ENCODE results near the gene MRPL53.

The MRPL53 gene

GRCh38 chr2:74429487-74430451 lies 42.7 kb downstream of the MRPL53 start:
- no peaks in the 10 kb centered on the region for H4K20me1 ChIP-seq (ENCODE audit: insufficient read depth, low read length)
- H3K27ac ChIP-seq (ENCODE audit: low read length), result no peak overlapping the region
- H3K9ac ChIP-seq (ENCODE audit: low read length), result no peak overlapping the region
- no peaks in the 10 kb centered on the region for H3K79me2 ChIP-seq (ENCODE audit: low read length)
- H3K4me1 ChIP-seq (ENCODE audit: low read length), result no peaks in the 10 kb centered on the region
- H3K36me3 ChIP-seq (replicated peaks; ENCODE audit: low read depth, low read length), result peaks cover 15% of the 10 kb centered on the region
- no peaks in the 10 kb centered on the region for H3K9me3 ChIP-seq (ENCODE audit: insufficient read depth, low read length)
- no peak overlapping the region for H2AFZ ChIP-seq (ENCODE audit: low read depth, low read length)
- no peak overlapping the region for H3K4me3 ChIP-seq (ENCODE audit: low read length)
- no peak for TF ChIP-seq CTCF (IDR thresholded peaks at IDR 0.05; ENCODE audit: low read depth, low read length)
- TF ChIP-seq EZH2phosphoT487 (IDR thresholded peaks at IDR 0.05; ENCODE audit: low read depth), result no peak
- no peaks in the 10 kb centered on the region for H3K27me3 ChIP-seq (ENCODE audit: low read depth, low read length)
- no peak overlapping the region for H3K4me2 ChIP-seq (ENCODE audit: low read length)

- Histone ChIP-seq H4K20me1 (ENCODE audit: insufficient read depth, low read length) (no peaks in the 10 kb centered on the region), H3K9me3 (ENCODE audit: insufficient read depth, low read length) (no peaks in the 10 kb centered on the region), H3K36me3 (replicated peaks; ENCODE audit: low read depth, low read length) (peaks cover 21% of the 10 kb centered on the region), H3K79me2 (ENCODE audit: low read length) (no peaks in the 10 kb centered on the region), H3K27me3 (ENCODE audit: low read depth, low read length) (no peaks in the 10 kb centered on the region), H3K27ac (ENCODE audit: low read length) (no peak overlapping the region), H2AFZ (ENCODE audit: low read depth, low read length) (no peak overlapping the region), H3K4me2 (ENCODE audit: low read length) (no peak overlapping the region), H3K4me1 (ENCODE audit: low read length) (no peaks in the 10 kb centered on the region), H3K4me3 (ENCODE audit: low read length) (no peak overlapping the region), H3K9ac (ENCODE audit: low read length) (no peak overlapping the region)
- TF ChIP-seq EZH2phosphoT487 (IDR thresholded peaks at IDR 0.05; ENCODE audit: low read depth), result no peak
- TF ChIP-seq CTCF (IDR thresholded peaks at IDR 0.05; ENCODE audit: low read depth, low read length), result no peak
Observed at GRCh38 chr2:74428675-74429074, 43.8 kb downstream of the MRPL53 start.

GRCh38 chr2:74427551-74427950 lies 44.9 kb downstream of the MRPL53 start:
- Histone ChIP-seq H3K9ac (ENCODE audit: low read length) (no peak overlapping the region), H3K36me3 (replicated peaks; ENCODE audit: low read depth, low read length) (peaks cover 27% of the 10 kb centered on the region), H3K4me2 (ENCODE audit: low read length) (no peak overlapping the region), H3K4me3 (ENCODE audit: low read length) (no peak overlapping the region), H3K4me1 (ENCODE audit: low read length) (no peaks in the 10 kb centered on the region), H3K79me2 (ENCODE audit: low read length) (no peaks in the 10 kb centered on the region), H3K27ac (ENCODE audit: low read length) (no peak overlapping the region), H4K20me1 (ENCODE audit: insufficient read depth, low read length) (no peaks in the 10 kb centered on the region), H3K9me3 (ENCODE audit: insufficient read depth, low read length) (no peaks in the 10 kb centered on the region), H3K27me3 (ENCODE audit: low read depth, low read length) (no peaks in the 10 kb centered on the region), H2AFZ (ENCODE audit: low read depth, low read length) (no peak overlapping the region)
- no peak for TF ChIP-seq EZH2phosphoT487 (IDR thresholded peaks at IDR 0.05; ENCODE audit: low read depth)
- TF ChIP-seq CTCF (IDR thresholded peaks at IDR 0.05; ENCODE audit: low read depth, low read length), result no peak

GRCh38 chr2:74426181-74426758 lies 46.2 kb downstream of the MRPL53 start:
- peaks cover 27% of the 10 kb centered on the region for H3K36me3 ChIP-seq (replicated peaks; ENCODE audit: low read depth, low read length)

More at GRCh38 chr2:74426181-74426758, 46.2 kb downstream of the MRPL53 start:
- TF ChIP-seq CTCF (IDR thresholded peaks at IDR 0.05; ENCODE audit: low read depth, low read length) (no peak), EZH2phosphoT487 (IDR thresholded peaks at IDR 0.05; ENCODE audit: low read depth) (no peak)
- Histone ChIP-seq H3K9me3 (ENCODE audit: insufficient read depth, low read length) (no peaks in the 10 kb centered on the region), H3K4me1 (ENCODE audit: low read length) (peaks cover 4% of the 10 kb centered on the region; the same call in 1 of the 2 replicates), H3K79me2 (ENCODE audit: low read length) (no peaks in the 10 kb centered on the region), H3K27ac (ENCODE audit: low read length) (no peak overlapping the region), H3K27me3 (ENCODE audit: low read depth, low read length) (no peaks in the 10 kb centered on the region), H4K20me1 (ENCODE audit: insufficient read depth, low read length) (no peaks in the 10 kb centered on the region), H3K9ac (ENCODE audit: low read length) (no peak overlapping the region), H3K4me2 (ENCODE audit: low read length) (no peak overlapping the region), H2AFZ (ENCODE audit: low read depth, low read length) (no peak overlapping the region), H3K4me3 (ENCODE audit: low read length) (no peak overlapping the region)
